Loucy (cell line): ENCODE measurements around the gene PGBD5.

Source experiments
- CTCF ChIP-seq: fragments of 200-600 bp; sonication (generic); conservative IDR thresholded peaks from 2 replicates; pipeline ENCODE4 v1.5.1; 2014; ENCODE audit warnings: mild to moderate bottlenecking, antibody characterized with exemption, low read length
- EZH2phosphoT487 ChIP-seq: fragments of 200-600 bp; IDR thresholded peaks from 2 replicates; pipeline ENCODE4 v1.6.1; 2018; ENCODE audit warnings: antibody characterized with exemption, mild to moderate bottlenecking, moderate library complexity, borderline replicate concordance

GRCh38 chr1:230387296-230387695, 38.8 kb downstream of the PGBD5 start:
- TF ChIP-seq CTCF (no peak), EZH2phosphoT487 (no peak)
